HUES64 (cell line): ENCODE measurements around the gene DOK1.
A peak's percentile ranks its signal among the peaks of the same experiment; 100 is the strongest.

Experiments used
- H3K27ac ChIP-seq: 2 replicates; pipeline ENCODE4 v1.7.0; 2013; ENCODE audit warnings: low read depth, low read length, inconsistent platforms
- H3K27me3 ChIP-seq: 2 replicates; pipeline ENCODE4 v1.6.1; 2013; ENCODE audit warnings: mild to moderate bottlenecking, low read length; ENCODE audit not compliant: insufficient read depth
- H3K36me3 ChIP-seq: 2 replicates; pipeline ENCODE4 v1.6.1; 2013; ENCODE audit warnings: mild to moderate bottlenecking, low read length; ENCODE audit not compliant: insufficient read depth
- H3K4me1 ChIP-seq: 2 replicates; pipeline ENCODE4 v1.6.1; 2013; ENCODE audit warnings: mild to moderate bottlenecking, low read length, moderate library complexity; ENCODE audit not compliant: insufficient read depth
- H3K4me3 ChIP-seq: 2 replicates; pipeline ENCODE4 v1.5.1; 2013; ENCODE audit warnings: mild to moderate bottlenecking, low read length, moderate library complexity
- H3K9ac ChIP-seq: 2 replicates; pipeline ENCODE4 v1.6.1; 2013; ENCODE audit warnings: mild to moderate bottlenecking, low read depth, low read length
- H3K9me3 ChIP-seq: 2 replicates; pipeline ENCODE4 v1.6.1; 2013; ENCODE audit warnings: low read depth, low read length; ENCODE audit not compliant: insufficient read depth
- WGBS: fragments of 150-250, 120-280 bp; methylation state at CpG from one replicate; pipeline ENCODE4 v1.1.7; 2013; ENCODE audit warnings: missing lambda C conversion rate; 5-methylcytosine and 5-hydroxymethylcytosine counted together

The DOK1 gene

GRCh38 chr2:74575320-74575719, 20.8 kb downstream of the DOK1 start:
- Histone ChIP-seq H3K36me3 (no peaks in the 10 kb centered on the region), H3K27me3 (peaks cover 6% of the 10 kb centered on the region; the same call in 1 of the 2 replicates), H3K9me3 (no peaks in the 10 kb centered on the region), H3K9ac (no peak overlapping the region; the same call in 1 of the 2 replicates), H3K27ac (no peak overlapping the region), H3K4me3 (no peak overlapping the region), H3K4me1 (no peaks in the 10 kb centered on the region)
- 93% methylated on average over 4 of the region's 4 CpGs for WGBS

- WGBS, result 92% methylated on average over 5 of the region's 7 CpGs
- Histone ChIP-seq H3K9ac (no peak overlapping the region), H3K4me1 (no peaks in the 10 kb centered on the region), H3K27me3 (peaks cover 7% of the 10 kb centered on the region; the same call in 1 of the 2 replicates), H3K4me3 (no peak overlapping the region), H3K9me3 (no peaks in the 10 kb centered on the region), H3K36me3 (no peaks in the 10 kb centered on the region), H3K27ac (no peak overlapping the region)
Measured at GRCh38 chr2:74576211-74576862, 21.8 kb downstream of the DOK1 start.

- no peak overlapping the region for H3K27ac ChIP-seq
Measured at GRCh38 chr2:74576863-74577229, 22.3 kb downstream of the DOK1 start.

GRCh38 chr2:74577448-74577847, 22.9 kb downstream of the DOK1 start:
- WGBS, result 85% methylated on average over 2 of the region's 2 CpGs
- Histone ChIP-seq H3K4me1 (no peaks in the 10 kb centered on the region), H3K27me3 (peaks cover 7% of the 10 kb centered on the region; the same call in 1 of the 2 replicates), H3K9me3 (no peaks in the 10 kb centered on the region), H3K27ac (no peak overlapping the region), H3K36me3 (no peaks in the 10 kb centered on the region), H3K9ac (no peak overlapping the region), H3K4me3 (no peak overlapping the region)

More at GRCh38 chr2:74576863-74577229, 22.3 kb downstream of the DOK1 start:
- WGBS, result 82% methylated on average over 1 of the region's 1 CpG
- H3K27me3 ChIP-seq, result peaks cover 7% of the 10 kb centered on the region; the same call in 1 of the 2 replicates
- no peak overlapping the region for H3K9ac ChIP-seq
- no peaks in the 10 kb centered on the region for H3K36me3 ChIP-seq
- no peaks in the 10 kb centered on the region for H3K4me1 ChIP-seq
- H3K4me3 ChIP-seq, result no peak overlapping the region
- H3K9me3 ChIP-seq, result no peaks in the 10 kb centered on the region

- no peaks in the 10 kb centered on the region for H3K9me3 ChIP-seq
- no peak overlapping the region for H3K9ac ChIP-seq
- H3K4me3 ChIP-seq, result no peak overlapping the region
- H3K36me3 ChIP-seq, result no peaks in the 10 kb centered on the region
- H3K27me3 ChIP-seq, result peaks cover 7% of the 10 kb centered on the region; the same call in 1 of the 2 replicates
- H3K27ac ChIP-seq, result no peak overlapping the region
- 97% methylated on average over 3 of the region's 3 CpGs for WGBS
- peaks cover 4% of the 10 kb centered on the region; the same call in 1 of the 2 replicates for H3K4me1 ChIP-seq
Measured at GRCh38 chr2:74578408-74578807, 23.9 kb downstream of the DOK1 start.

GRCh38 chr2:74581463-74581862, 26.9 kb downstream of the DOK1 start:
- Histone ChIP-seq H3K4me1 (peaks cover 16% of the 10 kb centered on the region), H3K4me3 (no peak overlapping the region)
- WGBS, result 91% methylated on average over 3 of the region's 3 CpGs

GRCh38 chr2:74582184-74582583, 27.7 kb downstream of the DOK1 start:
- Histone ChIP-seq H3K27me3 (0 out of 2 replicates have a peak, but pooled peaks cover 2% of the 10 kb centered on the region), H3K9me3 (no peaks in the 10 kb centered on the region), H3K36me3 (no peaks in the 10 kb centered on the region), H3K9ac (no peak overlapping the region), H3K4me1 (peaks cover 16% of the 10 kb centered on the region), H3K27ac (no peak overlapping the region), H3K4me3 (no peak overlapping the region)
- WGBS, result no CpG with 5 or more reads among the region's 2 CpGs

More at GRCh38 chr2:74581463-74581862, 26.9 kb downstream of the DOK1 start:
- Histone ChIP-seq H3K9ac (no peak overlapping the region), H3K36me3 (no peaks in the 10 kb centered on the region), H3K27me3 (0 out of 2 replicates have a peak, but pooled peaks cover 5% of the 10 kb centered on the region), H3K9me3 (no peaks in the 10 kb centered on the region), H3K27ac (no peak overlapping the region)

GRCh38 chr2:74583504-74583903, 29.0 kb downstream of the DOK1 start:
- H3K27me3 ChIP-seq, result 0 out of 2 replicates have a peak, but pooled peaks cover 2% of the 10 kb centered on the region
- no peaks in the 10 kb centered on the region for H3K36me3 ChIP-seq
- peak overlapping the region; percentile 29; the same call in 1 of the 2 replicates for H3K9ac ChIP-seq
- peaks cover 16% of the 10 kb centered on the region for H3K4me1 ChIP-seq
- no peak overlapping the region for H3K4me3 ChIP-seq
- no peaks in the 10 kb centered on the region for H3K9me3 ChIP-seq
- peak overlapping the region; percentile 2; the same call in 1 of the 2 replicates for H3K27ac ChIP-seq

GRCh38 chr2:74584088-74584645, 29.6 kb downstream of the DOK1 start:
- Histone ChIP-seq H3K27me3 (0 out of 2 replicates have a peak, but pooled peaks cover 2% of the 10 kb centered on the region), H3K4me1 (peaks cover 16% of the 10 kb centered on the region), H3K9me3 (no peaks in the 10 kb centered on the region), H3K36me3 (no peaks in the 10 kb centered on the region), H3K27ac (peak overlapping the region; percentile 2; the same call in 1 of the 2 replicates), H3K4me3 (no peak overlapping the region), H3K9ac (peak overlapping the region; percentile 24; the same call in 1 of the 2 replicates)
- WGBS, result 81% methylated on average over 2 of the region's 2 CpGs

GRCh38 chr2:74585406-74586185, 31.1 kb downstream of the DOK1 start:
- Histone ChIP-seq H3K9ac (no peak overlapping the region), H3K4me1 (peaks cover 16% of the 10 kb centered on the region), H3K27ac (no peak overlapping the region), H3K4me3 (no peak overlapping the region), H3K27me3 (0 out of 2 replicates have a peak, but pooled peaks cover 2% of the 10 kb centered on the region), H3K9me3 (no peaks in the 10 kb centered on the region), H3K36me3 (no peaks in the 10 kb centered on the region)
- WGBS, result 85% methylated on average over 4 of the region's 4 CpGs
